Left renal pelvis (tissue), 4 donors: ENCODE data around the gene CLTCL1. TPM values are rescaled to one million over a fixed set of nuclear protein-coding genes. Genes with fewer than 3 reads are reported as not detected.
"Not testable (repeated sequence)": the region's sequence is repeated elsewhere in the genome, so short reads cannot be mapped to it uniquely, and the experiment has no call there.

ENCODE experiments used
- DNase-seq, 4 donors: peaks; one replicate each; pipeline ENCODE4 v3.0.0-alpha.2; 2013; ENCODE audit warnings: low read depth in 4 of 4, low spot score in 3 of 4
- polyA plus RNA-seq, 4 donors: library from polyadenylated mRNA; unstranded; fragments of 120-200 nt; gene quantifications; one replicate each; pipeline ENCODE4 v1.2.1, GENCODE V29; 2013; ENCODE audit not compliant: insufficient read length in 4 of 4

Gene CLTCL1
- polyA plus RNA-seq, 4 donors: 5.2 to 6.7 (median 6.0) TPM

- DNase-seq: not testable (repeated sequence)
Measured at GRCh38 chr22:19256362-19256761, 35.2 kb downstream of the CLTCL1 start.

GRCh38 chr22:19253143-19253542, 38.4 kb downstream of the CLTCL1 start:
- no peak for DNase-seq

- no peak for DNase-seq
Measured at GRCh38 chr22:19244600-19245352, 46.7 kb downstream of the CLTCL1 start.

- no peak for DNase-seq
Measured at GRCh38 chr22:19242699-19243098, 48.8 kb downstream of the CLTCL1 start.

GRCh38 chr22:19241593-19241906, 50.0 kb downstream of the CLTCL1 start:
- DNase-seq: no peak

- DNase-seq: no peak
Measured at GRCh38 chr22:19240813-19241592, 50.5 kb downstream of the CLTCL1 start.

GRCh38 chr22:19239464-19239863, 52.1 kb downstream of the CLTCL1 start:
- DNase-seq: no peak

GRCh38 chr22:19238900-19239299, 52.6 kb downstream of the CLTCL1 start:
- DNase-seq: no peak

GRCh38 chr22:19235874-19236273, 55.6 kb downstream of the CLTCL1 start:
- DNase-seq: no peak

- no peak for DNase-seq
Measured at GRCh38 chr22:19234126-19234896, 57.2 kb downstream of the CLTCL1 start.

- no peak for DNase-seq
Measured at GRCh38 chr22:19233189-19233661, 58.3 kb downstream of the CLTCL1 start.

- DNase-seq: no peak
Measured at GRCh38 chr22:19232623-19233022, 58.9 kb downstream of the CLTCL1 start.

- DNase-seq: no peak
Measured at GRCh38 chr22:19231986-19232385, 59.5 kb downstream of the CLTCL1 start.

GRCh38 chr22:19229600-19229999, 61.9 kb downstream of the CLTCL1 start:
- DNase-seq: no peak

- no peak for DNase-seq
Measured at GRCh38 chr22:19228179-19228578, 63.3 kb downstream of the CLTCL1 start.

GRCh38 chr22:19226428-19226827, 65.1 kb downstream of the CLTCL1 start:
- no peak for DNase-seq

- no peak for DNase-seq
Measured at GRCh38 chr22:19225560-19225959, 66.0 kb downstream of the CLTCL1 start.

- no peak for DNase-seq
Measured at GRCh38 chr22:19224985-19225384, 66.5 kb downstream of the CLTCL1 start.

GRCh38 chr22:19224557-19224956, 67.0 kb downstream of the CLTCL1 start:
- DNase-seq: no peak

GRCh38 chr22:19223617-19224016, 67.9 kb downstream of the CLTCL1 start:
- no peak for DNase-seq

GRCh38 chr22:19223110-19223509, 68.4 kb downstream of the CLTCL1 start:
- DNase-seq: no peak
